Fibroblast of villous mesenchyme (primary cell): ENCODE results near the gene RBL1. TPM values are rescaled to one million over a fixed set of nuclear protein-coding genes. Genes with fewer than 3 reads are reported as not detected.
"Not testable (repeated sequence)": the region's sequence is repeated elsewhere in the genome, so short reads cannot be mapped to it uniquely, and the experiment has no call there.

Experiments
- DNase-seq: peaks from one replicate; pipeline ENCODE4 v3.0.0-alpha.2; 2010; ENCODE audit warnings: low read depth
- H3K4me3 ChIP-seq: 2 replicates; pipeline ENCODE4 v1.5.1; 2011; ENCODE audit warnings: low read depth, mild to moderate bottlenecking, low read length
- total RNA-seq: library from RNA; depleted of rRNA; stranded (reverse); fragments of >200 nt; gene quantifications from 2 replicates; pipeline ENCODE4 v1.2.3, GENCODE V29; 2012
- TF ChIP-seq, protein P1 (sequence below): IDR thresholded peaks from 2 replicates; pipeline ENCODE4 v1.5.1; 2012; ENCODE audit warnings: low read depth, mild to moderate bottlenecking, low read length; ENCODE audit not compliant: insufficient read depth

Gene RBL1
- total RNA-seq, 1 donor, result 10.8 TPM

DNA sequence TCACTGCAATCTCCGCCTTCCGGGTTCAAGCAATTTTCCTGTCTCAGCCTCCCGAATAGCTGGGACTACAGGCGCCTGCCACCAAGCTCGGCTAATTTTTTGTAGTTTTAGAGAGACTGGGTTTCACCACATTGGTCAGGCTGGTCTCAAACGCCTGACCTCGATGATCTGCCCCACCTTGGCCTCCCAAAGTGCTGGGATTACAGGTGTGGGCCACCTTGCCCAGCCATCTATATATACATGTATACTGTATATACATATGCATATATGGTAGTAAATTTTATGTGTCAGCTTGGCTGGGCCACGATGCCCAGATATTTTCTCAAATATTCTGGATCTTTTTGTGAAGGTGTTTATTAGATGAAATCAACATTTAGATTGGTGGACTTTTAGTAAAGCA lies 18.8 kb downstream of the RBL1 start:
- DNase-seq, result no peak
- TF ChIP-seq, protein P1, sequence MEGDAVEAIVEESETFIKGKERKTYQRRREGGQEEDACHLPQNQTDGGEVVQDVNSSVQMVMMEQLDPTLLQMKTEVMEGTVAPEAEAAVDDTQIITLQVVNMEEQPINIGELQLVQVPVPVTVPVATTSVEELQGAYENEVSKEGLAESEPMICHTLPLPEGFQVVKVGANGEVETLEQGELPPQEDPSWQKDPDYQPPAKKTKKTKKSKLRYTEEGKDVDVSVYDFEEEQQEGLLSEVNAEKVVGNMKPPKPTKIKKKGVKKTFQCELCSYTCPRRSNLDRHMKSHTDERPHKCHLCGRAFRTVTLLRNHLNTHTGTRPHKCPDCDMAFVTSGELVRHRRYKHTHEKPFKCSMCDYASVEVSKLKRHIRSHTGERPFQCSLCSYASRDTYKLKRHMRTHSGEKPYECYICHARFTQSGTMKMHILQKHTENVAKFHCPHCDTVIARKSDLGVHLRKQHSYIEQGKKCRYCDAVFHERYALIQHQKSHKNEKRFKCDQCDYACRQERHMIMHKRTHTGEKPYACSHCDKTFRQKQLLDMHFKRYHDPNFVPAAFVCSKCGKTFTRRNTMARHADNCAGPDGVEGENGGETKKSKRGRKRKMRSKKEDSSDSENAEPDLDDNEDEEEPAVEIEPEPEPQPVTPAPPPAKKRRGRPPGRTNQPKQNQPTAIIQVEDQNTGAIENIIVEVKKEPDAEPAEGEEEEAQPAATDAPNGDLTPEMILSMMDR, result no peak
- H3K4me3 ChIP-seq, result no peak overlapping the region

DNA sequence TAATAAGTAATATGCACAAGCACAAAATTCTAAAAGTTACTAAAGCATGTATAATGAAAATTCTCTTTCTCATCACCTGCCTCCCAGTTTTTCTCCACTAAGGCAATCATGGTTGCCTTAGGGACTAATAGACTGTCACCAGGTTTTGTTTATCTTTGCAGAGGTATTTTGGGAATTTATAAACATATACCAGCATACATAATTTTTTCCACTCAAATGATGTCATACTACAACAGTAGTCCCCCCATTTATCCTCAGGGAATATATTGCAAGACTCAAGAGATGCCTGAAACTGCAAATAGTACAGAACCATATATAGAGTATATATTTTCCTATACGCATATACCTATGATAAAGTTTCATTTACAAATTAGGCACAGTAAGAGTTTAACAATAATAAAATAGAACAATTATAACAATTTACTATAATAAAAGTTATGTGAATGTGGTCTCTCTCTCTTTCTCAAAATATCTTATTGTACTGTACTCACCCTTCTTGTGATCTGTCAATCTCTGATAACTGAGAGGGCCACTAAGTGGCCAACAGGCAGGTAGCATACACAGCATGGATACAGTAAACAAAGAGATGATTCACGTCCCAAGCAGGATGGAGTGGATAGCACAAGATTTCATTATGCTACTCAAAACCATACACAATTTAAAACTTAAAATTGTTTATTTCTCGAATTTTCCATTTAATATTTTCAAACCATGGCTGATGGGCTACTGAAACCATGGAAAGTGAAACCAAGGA lies 19.7 kb downstream of the RBL1 start:
- no peak overlapping the region for H3K4me3 ChIP-seq
- TF ChIP-seq, protein P1, result no peak
- DNase-seq, result peak; percentile 64

DNA sequence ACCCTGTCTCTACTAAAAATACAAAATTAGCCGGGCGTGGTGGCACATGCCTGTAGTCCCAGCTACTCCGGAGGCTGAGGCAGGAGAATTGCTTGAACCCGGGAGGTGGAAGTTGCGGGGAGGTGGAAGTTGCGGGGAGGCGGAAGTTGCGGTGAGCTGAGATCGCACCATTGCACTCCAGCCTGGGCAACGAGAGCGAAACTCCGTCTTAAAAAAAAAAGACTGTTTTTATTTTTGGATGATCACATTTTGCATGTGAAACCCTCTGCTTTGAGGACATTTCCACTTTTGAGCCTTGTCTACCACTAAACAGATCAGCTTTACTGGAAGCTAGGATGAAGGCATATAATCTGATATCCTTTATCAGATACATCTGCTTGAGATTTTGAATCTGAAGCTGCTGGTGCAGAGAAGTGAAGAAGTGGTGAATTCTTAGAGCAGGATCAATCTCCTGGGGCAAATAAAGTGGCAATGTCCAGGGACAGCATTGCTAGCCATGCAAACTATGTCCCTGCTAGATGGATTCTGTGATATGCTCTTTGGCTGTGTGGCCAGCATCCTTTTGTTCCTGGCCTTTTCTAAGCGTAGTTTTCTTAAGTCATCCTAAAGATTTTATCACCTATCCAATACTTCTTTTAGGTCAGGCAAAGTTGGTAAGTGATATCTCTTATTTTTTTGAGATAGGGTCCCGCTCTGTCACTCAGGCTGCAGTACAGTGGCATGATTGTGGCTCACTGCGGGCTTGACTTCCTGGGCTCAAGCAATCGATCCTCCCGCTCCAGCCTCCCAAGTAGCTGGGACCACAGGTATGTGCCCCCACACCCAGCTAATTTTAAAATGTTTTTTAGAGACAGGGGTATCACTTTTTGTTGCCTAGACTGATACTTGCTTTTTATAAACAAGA lies 23.3 kb downstream of the RBL1 start:
- TF ChIP-seq, protein P1, result no peak
- no peak for DNase-seq

DNA sequence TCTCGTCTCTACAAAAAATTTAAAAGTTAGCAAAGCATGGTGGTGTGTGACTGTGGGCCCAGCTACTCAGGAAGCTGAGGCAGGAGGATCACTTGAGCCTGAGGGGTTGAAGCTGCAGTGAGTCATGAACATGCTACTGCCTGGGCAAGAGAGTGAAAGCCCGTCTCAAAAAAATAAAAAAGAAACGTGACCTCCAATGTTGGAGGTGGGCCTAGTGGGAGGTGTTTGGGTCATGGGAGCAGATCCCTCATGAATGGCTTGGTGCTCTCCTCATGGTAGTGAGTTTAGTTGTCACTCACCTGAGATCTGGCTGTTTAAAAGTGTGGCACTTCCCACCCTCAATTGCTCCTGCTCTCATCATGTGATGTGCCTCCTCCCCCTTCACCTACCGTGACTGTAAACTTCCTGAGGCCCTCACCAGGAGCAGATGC lies 24.3 kb downstream of the RBL1 start:
- peak; percentile 58 for DNase-seq
- TF ChIP-seq, protein P1, result no peak

More for the DNA sequence above, 23.3 kb downstream of the RBL1 start:
- no peak overlapping the region for H3K4me3 ChIP-seq

DNA sequence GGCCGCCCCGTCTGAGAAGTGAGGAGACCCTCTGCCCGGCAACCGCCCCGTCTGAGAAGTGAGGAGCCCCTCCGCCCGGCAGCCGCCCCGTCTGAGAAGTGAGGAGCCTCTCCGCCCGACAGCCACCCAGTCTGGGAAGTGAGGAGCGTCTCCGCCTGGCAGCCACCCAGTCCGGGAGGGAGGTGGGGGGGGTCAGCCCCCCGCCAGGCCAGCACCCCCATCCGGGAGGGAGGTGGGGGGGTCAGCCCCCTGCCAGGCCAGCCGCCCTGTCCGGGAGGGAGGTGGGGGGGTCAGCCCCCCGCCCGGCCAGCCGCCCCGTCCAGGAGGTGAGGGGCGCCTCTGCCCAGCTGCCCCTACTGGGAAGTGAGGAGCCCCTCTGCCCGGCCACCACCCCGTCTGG lies 26.2 kb downstream of the RBL1 start:
- not testable (repeated sequence) for DNase-seq, H3K4me3 ChIP-seq

More for the DNA sequence above, 24.3 kb downstream of the RBL1 start:
- no peak overlapping the region for H3K4me3 ChIP-seq

DNA sequence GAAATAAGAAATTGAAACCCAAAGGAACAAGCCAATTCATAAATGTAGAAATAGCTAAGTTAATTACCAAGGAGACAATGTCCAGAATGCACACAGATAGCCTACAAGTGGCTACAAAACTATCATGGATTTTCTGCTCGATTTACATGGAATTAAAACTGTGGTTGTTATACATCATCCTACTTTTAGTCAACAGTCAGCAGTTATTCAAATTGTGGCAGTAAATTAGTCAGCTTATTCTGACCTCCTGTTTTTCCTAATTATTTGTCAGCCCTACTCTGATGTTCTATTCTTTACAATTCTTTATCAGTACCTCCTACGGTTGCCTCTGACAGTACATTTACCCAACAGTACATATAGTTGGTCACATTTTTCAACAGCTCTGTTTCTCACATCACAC lies 29.6 kb downstream of the RBL1 start:
- TF ChIP-seq, protein P1, result no peak
- no peak overlapping the region for H3K4me3 ChIP-seq
- no peak for DNase-seq

DNA sequence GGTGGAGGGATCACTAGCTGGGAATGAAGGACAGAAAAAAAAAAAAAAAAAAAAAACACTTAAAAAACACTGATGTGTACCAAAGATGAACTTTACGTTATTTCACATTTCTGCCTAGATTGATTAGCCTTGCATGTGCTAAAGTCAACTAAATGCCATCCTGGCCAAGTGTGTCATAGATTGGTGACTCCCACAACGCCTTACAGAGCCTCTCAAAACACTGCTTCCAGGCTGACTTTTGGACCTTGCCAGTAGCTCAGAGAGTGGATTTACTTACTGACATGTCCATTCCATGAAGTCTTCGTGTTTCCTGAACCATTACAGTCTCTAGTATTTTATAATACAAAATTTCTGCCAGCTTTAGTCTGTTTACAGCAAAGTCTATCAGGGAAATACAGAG lies 40.5 kb downstream of the RBL1 start:
- TF ChIP-seq, protein P1, result no peak
- H3K4me3 ChIP-seq, result no peak overlapping the region
- no peak for DNase-seq
